Prostate gland (tissue), 2 donors: Measurements from ENCODE around the gene CELF2. TPM values are rescaled to one million over a fixed set of nuclear protein-coding genes. Genes with fewer than 3 reads are reported as not detected.

ENCODE experiments used
- DNase-seq: peaks from one replicate; pipeline ENCODE4 v3.0.0-alpha.2; 2019; ENCODE audit warnings: low spot score
- H3K27ac ChIP-seq, 2 donors: fragments of 200-600 bp; sonication (generic); 2 replicates each; pipeline ENCODE4 v1.5.1; 2017 to 2019
- H3K27me3 ChIP-seq: fragments of 200-600 bp; sonication (generic); replicated peaks from 2 replicates; pipeline ENCODE4 v1.5.1; 2019; ENCODE audit not compliant: insufficient read depth
- H3K36me3 ChIP-seq, 2 donors: fragments of 200-600 bp; sonication (generic); 1 replicate in 1 of 2; 2 replicates in 1 of 2; pipeline versions ENCODE4 v1.5.1 to v1.8.1; 2017 to 2019
- H3K4me1 ChIP-seq: fragments of 200-600 bp; sonication (generic); replicated peaks from 2 replicates; pipeline ENCODE4 v1.5.1; 2019
- H3K4me3 ChIP-seq, 2 donors: fragments of 200-600 bp; sonication (generic); 2 replicates each; pipeline ENCODE4 v1.5.1; 2017 to 2019
- H3K9me3 ChIP-seq: fragments of 200-600 bp; sonication (generic); 2 replicates; pipeline ENCODE4 v1.5.1; 2017
- CTCF ChIP-seq, 4 experiments: fragments of 200-600 bp in 2 of 4; fragments of 450-650 bp in 2 of 4; sonication (generic) in 2 of 4; IDR thresholded peaks; 1 replicate in 3 of 4; 2 replicates in 1 of 4; pipeline ENCODE4 v1.5.1; 2016 to 2019; ENCODE audit warnings: antibody characterized with exemption in 4 of 4, mild to moderate bottlenecking in 2 of 4, moderate library complexity in 2 of 4
- POLR2A ChIP-seq: fragments of 450-650 bp; IDR thresholded peaks from one replicate; pipeline ENCODE4 v1.6.1; 2016; ENCODE audit warnings: antibody characterized with exemption, mild to moderate bottlenecking
- POLR2AphosphoS5 ChIP-seq: sonication (generic); formaldehyde crosslinking; IDR thresholded peaks from one replicate; pipeline ENCODE4 v1.6.1; 2017; ENCODE audit warnings: antibody characterized with exemption
- WGBS: methylation state at CpG from one replicate; pipeline ENCODE4 v1.1.5; 2018; 5-methylcytosine and 5-hydroxymethylcytosine counted together
- intact Hi-C: fragments of 100-400 bp; cut with DNase I; formaldehyde crosslinking; loops from one replicate; pipeline ENCODE4 v1.14.2; 2022
- total RNA-seq, 2 donors: library from RNA; depleted of rRNA; stranded (reverse); fragments of >200 nt; gene quantifications; one replicate each; pipeline ENCODE4 v1.1.0, GENCODE V29; 2016

CELF2 gene
- total RNA-seq, 2 donors from 2014 or later = 19.2 to 43.2 TPM

DNA sequence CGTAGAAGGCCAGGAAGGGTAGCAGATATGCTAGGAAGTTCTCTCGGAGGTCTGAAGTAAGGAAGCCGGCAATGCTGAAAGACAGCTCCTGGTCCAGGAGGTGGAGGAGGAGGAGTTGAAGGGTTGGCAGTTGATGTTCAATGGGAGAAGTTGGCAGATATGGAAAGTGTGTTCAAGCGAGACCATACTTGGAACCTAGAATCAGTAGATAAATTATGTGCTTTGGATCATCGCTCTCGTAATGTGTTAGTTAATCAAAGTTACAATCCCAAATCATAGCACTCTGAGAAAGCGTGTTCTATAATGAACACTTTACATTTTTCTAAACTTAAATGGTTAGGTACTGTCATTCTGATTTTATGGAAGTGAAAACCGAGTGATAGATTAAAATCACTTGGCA lies 152.9 kb downstream of the CELF2 start:
- no peaks in the 10 kb centered on the region for H3K27me3 ChIP-seq
- 77% methylated on average over 8 of the region's 8 CpGs for WGBS
- H3K4me1 ChIP-seq = no peaks in the 10 kb centered on the region
- H3K4me3 ChIP-seq = no peak overlapping the region
- no peak for DNase-seq
- no peak for TF ChIP-seq POLR2A
- TF ChIP-seq CTCF (IDR thresholded peaks at IDR 0.05) = no peak
- no peak for TF ChIP-seq POLR2AphosphoS5
- no peaks in the 10 kb centered on the region for H3K36me3 ChIP-seq
- no peak overlapping the region for H3K27ac ChIP-seq
- intact Hi-C loops = no loop called here
- H3K9me3 ChIP-seq = no peaks in the 10 kb centered on the region

GRCh38 chr10:11170993-11171851 lies 153.6 kb downstream of the CELF2 start:
- intact Hi-C loops = no loop called here
- TF ChIP-seq CTCF (IDR thresholded peaks at IDR 0.05) = no peak
- Histone ChIP-seq H3K9me3 (no peaks in the 10 kb centered on the region), H3K27me3 (no peaks in the 10 kb centered on the region), H3K27ac (no peak overlapping the region), H3K4me1 (no peaks in the 10 kb centered on the region), H3K36me3 (no peaks in the 10 kb centered on the region), H3K4me3 (no peak overlapping the region)
- DNase-seq = no peak
- 78% methylated on average over 8 of the region's 8 CpGs for WGBS

- WGBS = 93% methylated on average over 5 of the region's 5 CpGs
- intact Hi-C loops = no loop called here
- no peak for TF ChIP-seq POLR2AphosphoS5
- no peak for TF ChIP-seq CTCF (IDR thresholded peaks at IDR 0.05)
- no peak for TF ChIP-seq POLR2A
- Histone ChIP-seq H3K36me3 (no peaks in the 10 kb centered on the region), H3K27me3 (no peaks in the 10 kb centered on the region), H3K27ac (no peak overlapping the region), H3K9me3 (no peaks in the 10 kb centered on the region), H3K4me3 (no peak overlapping the region), H3K4me1 (no peaks in the 10 kb centered on the region)
- no peak for DNase-seq
Observed at GRCh38 chr10:11173042-11173441, 155.4 kb downstream of the CELF2 start.

GRCh38 chr10:11175823-11176243 lies 158.2 kb downstream of the CELF2 start:
- no peaks in the 10 kb centered on the region for H3K4me1 ChIP-seq
- WGBS = 92% methylated on average over 11 of the region's 11 CpGs
- no peak overlapping the region for H3K27ac ChIP-seq
- H3K9me3 ChIP-seq = no peaks in the 10 kb centered on the region
- no peaks in the 10 kb centered on the region for H3K36me3 ChIP-seq
- H3K4me3 ChIP-seq = no peak overlapping the region
- DNase-seq = no peak
- intact Hi-C loops = no loop called here
- no peak for TF ChIP-seq POLR2A
- TF ChIP-seq CTCF (IDR thresholded peaks at IDR 0.05) = no peak
- no peak for TF ChIP-seq POLR2AphosphoS5
- H3K27me3 ChIP-seq = no peaks in the 10 kb centered on the region

DNA sequence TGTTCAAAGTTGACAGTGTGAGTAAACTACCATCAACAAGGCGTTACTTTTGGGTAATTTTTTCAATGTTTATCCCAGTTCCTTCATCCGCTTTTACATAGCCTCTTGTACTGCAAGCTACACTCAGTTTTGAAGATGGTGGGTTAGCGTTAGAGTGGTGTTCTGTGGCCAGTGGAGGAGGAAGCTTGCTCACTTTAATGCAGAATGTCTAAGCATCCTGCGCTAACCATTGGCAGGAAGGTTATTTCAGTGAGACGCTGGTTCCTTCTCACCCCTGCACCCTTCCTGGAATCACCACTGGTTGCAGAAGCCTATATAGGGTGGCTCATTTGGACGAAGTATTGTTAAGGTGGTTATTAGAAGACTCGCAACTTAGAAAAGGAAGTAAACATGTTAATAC lies 159.1 kb downstream of the CELF2 start:
- Histone ChIP-seq H3K36me3 (no peaks in the 10 kb centered on the region), H3K4me1 (no peaks in the 10 kb centered on the region), H3K27ac (no peak overlapping the region), H3K27me3 (no peaks in the 10 kb centered on the region), H3K4me3 (no peak overlapping the region), H3K9me3 (no peaks in the 10 kb centered on the region)
- intact Hi-C loops = no loop called here
- no peak for DNase-seq
- WGBS = 85% methylated on average over 7 of the region's 7 CpGs
- no peak for TF ChIP-seq POLR2AphosphoS5
- TF ChIP-seq CTCF (IDR thresholded peaks at IDR 0.05) = no peak
- no peak for TF ChIP-seq POLR2A
